ENCODE results near the gene CDK5RAP3.
"Not testable (repeated sequence)": the region's sequence is repeated elsewhere in the genome, so short reads cannot be mapped to it uniquely, and the experiment has no call there.

CDK5RAP3 gene

GRCh38 chr17:47999582-47999981 is 28.7 kb downstream of the CDK5RAP3 start:
- TF ChIP-seq, protein P1, sequence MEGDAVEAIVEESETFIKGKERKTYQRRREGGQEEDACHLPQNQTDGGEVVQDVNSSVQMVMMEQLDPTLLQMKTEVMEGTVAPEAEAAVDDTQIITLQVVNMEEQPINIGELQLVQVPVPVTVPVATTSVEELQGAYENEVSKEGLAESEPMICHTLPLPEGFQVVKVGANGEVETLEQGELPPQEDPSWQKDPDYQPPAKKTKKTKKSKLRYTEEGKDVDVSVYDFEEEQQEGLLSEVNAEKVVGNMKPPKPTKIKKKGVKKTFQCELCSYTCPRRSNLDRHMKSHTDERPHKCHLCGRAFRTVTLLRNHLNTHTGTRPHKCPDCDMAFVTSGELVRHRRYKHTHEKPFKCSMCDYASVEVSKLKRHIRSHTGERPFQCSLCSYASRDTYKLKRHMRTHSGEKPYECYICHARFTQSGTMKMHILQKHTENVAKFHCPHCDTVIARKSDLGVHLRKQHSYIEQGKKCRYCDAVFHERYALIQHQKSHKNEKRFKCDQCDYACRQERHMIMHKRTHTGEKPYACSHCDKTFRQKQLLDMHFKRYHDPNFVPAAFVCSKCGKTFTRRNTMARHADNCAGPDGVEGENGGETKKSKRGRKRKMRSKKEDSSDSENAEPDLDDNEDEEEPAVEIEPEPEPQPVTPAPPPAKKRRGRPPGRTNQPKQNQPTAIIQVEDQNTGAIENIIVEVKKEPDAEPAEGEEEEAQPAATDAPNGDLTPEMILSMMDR (conservative IDR thresholded peaks at IDR 0.05; ENCODE audit: low read depth, low read length): no peak
- no peak overlapping the region for H3K27ac ChIP-seq
- H4K20me1 ChIP-seq (ENCODE audit: insufficient read depth): no peaks in the 10 kb centered on the region
- no peaks in the 10 kb centered on the region for H3K79me2 ChIP-seq (ENCODE audit: insufficient read depth, low read depth)
- H2AFZ ChIP-seq (ENCODE audit: low read depth): no peak overlapping the region
- H3K9ac ChIP-seq: no peak overlapping the region
- peaks cover 8% of the 10 kb centered on the region for H3K4me1 ChIP-seq (ENCODE audit: low read depth, poor library complexity, severe bottlenecking)
- H3K4me3 ChIP-seq (IDR thresholded peaks at IDR 0.05; ENCODE audit: insufficient read depth, low read depth, low read length): no peak overlapping the region
- no peaks in the 10 kb centered on the region for H3K36me3 ChIP-seq (ENCODE audit: insufficient read depth)
- no peaks in the 10 kb centered on the region for H3K27me3 ChIP-seq (ENCODE audit: insufficient read depth, low read depth)
- H3K4me2 ChIP-seq: no peak overlapping the region

DNA sequence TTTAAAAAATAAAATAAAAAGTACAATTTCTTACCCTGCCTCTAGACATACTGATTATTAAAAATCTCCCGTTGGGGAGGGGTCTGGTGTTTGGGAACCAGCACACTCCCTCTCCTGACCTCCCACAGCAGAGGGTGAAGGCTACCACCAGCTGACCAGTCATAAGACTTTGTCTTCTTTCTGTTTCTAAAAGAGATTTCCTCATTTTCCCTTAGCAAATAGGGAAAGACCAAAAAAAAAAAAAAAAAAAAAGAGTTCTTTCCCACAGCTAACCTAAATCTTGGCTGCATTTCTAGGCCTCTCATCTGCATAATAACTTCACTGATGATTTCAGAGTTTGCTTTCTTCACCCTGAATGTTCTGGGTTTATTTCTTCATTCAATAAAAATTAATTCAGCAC is 30.3 kb downstream of the CDK5RAP3 start:
- no peaks in the 10 kb centered on the region for H3K79me2 ChIP-seq (ENCODE audit: insufficient read depth, low read depth)
- H3K27me3 ChIP-seq (ENCODE audit: insufficient read depth, low read depth): no peaks in the 10 kb centered on the region
- TF ChIP-seq, protein P1 (conservative IDR thresholded peaks at IDR 0.05; ENCODE audit: low read depth, low read length): no peak
- no peak overlapping the region for H3K9ac ChIP-seq
- H3K4me1 ChIP-seq (ENCODE audit: low read depth, poor library complexity, severe bottlenecking): peaks cover 8% of the 10 kb centered on the region
- H3K36me3 ChIP-seq (ENCODE audit: insufficient read depth): no peaks in the 10 kb centered on the region
- no peak overlapping the region for H3K27ac ChIP-seq
- H2AFZ ChIP-seq (ENCODE audit: low read depth): no peak overlapping the region
- H3K4me3 ChIP-seq (IDR thresholded peaks at IDR 0.05; ENCODE audit: insufficient read depth, low read depth, low read length): no peak overlapping the region
- H3K4me2 ChIP-seq: no peak overlapping the region
- H4K20me1 ChIP-seq (ENCODE audit: insufficient read depth): no peaks in the 10 kb centered on the region

DNA sequence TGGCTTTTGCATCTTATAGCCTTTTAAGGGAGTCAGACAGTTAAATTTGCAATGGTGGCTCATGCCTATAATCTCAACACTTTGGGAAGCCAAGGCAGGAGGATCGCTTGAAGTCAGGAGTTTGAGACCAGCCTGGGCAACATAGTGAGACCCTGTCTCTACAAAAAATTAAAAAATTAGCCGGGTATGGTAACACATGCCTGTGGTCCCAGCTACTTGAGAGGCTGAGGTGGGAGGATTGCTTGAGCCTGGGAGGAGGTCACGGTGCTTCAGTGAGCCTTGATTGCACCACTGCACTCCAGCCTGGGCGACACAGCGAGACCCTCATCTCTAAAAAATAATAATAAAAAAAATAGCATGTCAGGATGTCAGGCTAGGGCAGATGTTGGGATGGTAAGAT is 30.7 kb downstream of the CDK5RAP3 start:
- H3K4me2 ChIP-seq; H3K36me3 ChIP-seq (ENCODE audit: insufficient read depth); H3K4me3 ChIP-seq (IDR thresholded peaks at IDR 0.05; ENCODE audit: insufficient read depth, low read depth, low read length); H3K4me1 ChIP-seq (ENCODE audit: low read depth, poor library complexity, severe bottlenecking); H3K27me3 ChIP-seq (ENCODE audit: insufficient read depth, low read depth); H3K79me2 ChIP-seq (ENCODE audit: insufficient read depth, low read depth); H2AFZ ChIP-seq (ENCODE audit: low read depth); H3K27ac ChIP-seq; H4K20me1 ChIP-seq (ENCODE audit: insufficient read depth); H3K9ac ChIP-seq: not testable (repeated sequence)

- Histone ChIP-seq H3K4me3 (IDR thresholded peaks at IDR 0.05; ENCODE audit: insufficient read depth, low read depth, low read length) (no peak overlapping the region), H3K9ac (no peak overlapping the region), H3K79me2 (ENCODE audit: insufficient read depth, low read depth) (no peaks in the 10 kb centered on the region), H3K36me3 (ENCODE audit: insufficient read depth) (no peaks in the 10 kb centered on the region), H3K27me3 (ENCODE audit: insufficient read depth, low read depth) (no peaks in the 10 kb centered on the region), H2AFZ (ENCODE audit: low read depth) (peak overlapping the region; percentile 54), H3K4me2 (peak overlapping the region; percentile 39), H3K27ac (peak overlapping the region; percentile 26; the same call in 1 of the 2 replicates), H3K4me1 (ENCODE audit: low read depth, poor library complexity, severe bottlenecking) (peaks cover 8% of the 10 kb centered on the region), H4K20me1 (ENCODE audit: insufficient read depth) (no peaks in the 10 kb centered on the region)
- TF ChIP-seq, protein P1 (conservative IDR thresholded peaks at IDR 0.05; ENCODE audit: low read depth, low read length): no peak
Measured at GRCh38 chr17:48002266-48002915, 31.5 kb downstream of the CDK5RAP3 start.

DNA sequence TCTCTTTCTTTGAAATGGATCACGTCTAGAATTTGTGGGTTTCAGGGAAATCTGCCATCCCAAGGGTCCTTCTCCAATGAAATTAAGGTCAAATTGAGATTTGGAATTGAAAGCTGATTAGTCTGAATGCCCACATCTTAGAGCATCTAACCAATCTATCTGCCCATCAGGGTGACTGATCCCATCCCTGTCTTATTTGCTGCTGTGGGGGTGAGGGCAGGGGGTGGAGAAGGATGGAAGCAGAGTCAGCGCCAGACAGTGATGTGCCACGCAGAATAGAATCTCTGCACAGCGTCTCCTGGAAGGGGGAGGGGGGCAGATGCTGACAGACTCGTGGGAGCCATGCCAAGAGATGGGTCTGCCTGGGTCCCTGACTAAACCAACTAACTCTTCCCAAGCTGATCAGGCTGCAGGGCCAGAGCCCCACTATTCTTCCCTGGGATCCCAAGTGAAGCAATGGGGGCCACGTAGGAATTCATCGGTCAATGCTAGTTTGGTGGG is 32.1 kb downstream of the CDK5RAP3 start:
- peak overlapping the region; percentile 54 for H2AFZ ChIP-seq (ENCODE audit: low read depth)

More for the DNA sequence above, 32.1 kb downstream of the CDK5RAP3 start:
- H3K9ac ChIP-seq: no peak overlapping the region
- H3K27ac ChIP-seq: peak overlapping the region; percentile 26; the same call in 1 of the 2 replicates
- H3K4me3 ChIP-seq (IDR thresholded peaks at IDR 0.05; ENCODE audit: insufficient read depth, low read depth, low read length): no peak overlapping the region
- TF ChIP-seq, protein P1 (conservative IDR thresholded peaks at IDR 0.05; ENCODE audit: low read depth, low read length): no peak
- peak overlapping the region; percentile 39 for H3K4me2 ChIP-seq
- no peaks in the 10 kb centered on the region for H4K20me1 ChIP-seq (ENCODE audit: insufficient read depth)
- no peaks in the 10 kb centered on the region for H3K79me2 ChIP-seq (ENCODE audit: insufficient read depth, low read depth)
- no peaks in the 10 kb centered on the region for H3K27me3 ChIP-seq (ENCODE audit: insufficient read depth, low read depth)
- H3K36me3 ChIP-seq (ENCODE audit: insufficient read depth): no peaks in the 10 kb centered on the region
- peaks cover 8% of the 10 kb centered on the region for H3K4me1 ChIP-seq (ENCODE audit: low read depth, poor library complexity, severe bottlenecking)

All from KMS-11 (cell line).